HuH-7 (cell line): Measurements from ENCODE around the gene F8.

Experiments used
- DNase-seq: peaks from one replicate; pipeline ENCODE4 v3.0.0; 2011; ENCODE audit warnings: low spot score

The F8 gene

DNA sequence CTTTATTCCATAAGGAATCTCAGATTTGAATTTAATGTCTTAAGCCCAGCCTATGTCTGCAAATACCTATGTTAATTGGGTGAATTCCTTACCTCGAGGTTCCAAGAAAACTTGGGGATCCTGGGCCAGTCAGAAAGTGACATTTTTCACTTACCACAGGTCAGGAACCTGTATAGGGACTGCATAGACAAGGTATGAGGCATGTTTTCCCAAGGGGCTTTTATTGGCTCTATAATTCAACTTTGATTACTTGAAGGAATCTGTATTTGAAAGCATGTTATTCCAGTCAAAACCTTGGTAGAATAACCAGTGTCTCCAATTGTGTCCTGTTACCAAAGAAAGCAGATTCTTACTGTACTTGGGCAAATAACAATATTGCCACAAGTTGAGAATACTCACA, 208.7 kb downstream of the F8 start:
- no peak for DNase-seq

DNA sequence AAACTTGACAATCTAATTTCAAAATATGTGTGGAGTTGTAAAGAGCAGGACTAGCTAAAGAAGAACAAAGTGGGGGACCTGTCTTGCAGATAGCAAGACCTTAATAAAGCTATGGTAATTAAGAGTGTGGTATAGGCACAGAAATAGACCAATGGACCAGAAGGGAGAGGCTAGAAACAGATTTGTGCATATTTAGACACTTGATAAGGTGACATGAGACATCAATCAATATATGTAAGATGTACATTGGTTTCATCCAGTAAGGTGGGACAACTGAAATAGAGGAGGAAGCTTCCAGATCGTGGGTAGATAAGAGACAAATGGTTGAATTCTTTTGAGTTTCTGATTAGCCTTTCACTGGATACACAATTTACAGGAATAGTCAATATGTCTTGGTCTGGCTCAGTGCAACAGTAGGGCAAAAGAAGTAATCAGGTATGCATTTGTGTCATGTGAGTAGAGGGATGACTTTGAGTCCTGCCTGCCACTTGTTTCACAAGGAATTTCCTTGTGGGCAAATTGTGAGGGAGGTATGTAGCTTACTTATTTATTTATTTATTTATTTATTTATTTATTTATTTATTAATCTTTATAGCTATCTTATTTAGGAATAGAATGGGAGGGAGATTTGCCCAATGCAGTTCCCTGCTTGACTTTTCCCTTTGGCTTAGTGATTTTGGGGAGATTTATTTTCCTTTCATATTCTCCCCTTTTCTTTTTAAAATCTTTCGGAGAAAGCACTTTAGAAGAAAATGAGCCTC, 210.0 kb downstream of the F8 start:
- no peak for DNase-seq

DNA sequence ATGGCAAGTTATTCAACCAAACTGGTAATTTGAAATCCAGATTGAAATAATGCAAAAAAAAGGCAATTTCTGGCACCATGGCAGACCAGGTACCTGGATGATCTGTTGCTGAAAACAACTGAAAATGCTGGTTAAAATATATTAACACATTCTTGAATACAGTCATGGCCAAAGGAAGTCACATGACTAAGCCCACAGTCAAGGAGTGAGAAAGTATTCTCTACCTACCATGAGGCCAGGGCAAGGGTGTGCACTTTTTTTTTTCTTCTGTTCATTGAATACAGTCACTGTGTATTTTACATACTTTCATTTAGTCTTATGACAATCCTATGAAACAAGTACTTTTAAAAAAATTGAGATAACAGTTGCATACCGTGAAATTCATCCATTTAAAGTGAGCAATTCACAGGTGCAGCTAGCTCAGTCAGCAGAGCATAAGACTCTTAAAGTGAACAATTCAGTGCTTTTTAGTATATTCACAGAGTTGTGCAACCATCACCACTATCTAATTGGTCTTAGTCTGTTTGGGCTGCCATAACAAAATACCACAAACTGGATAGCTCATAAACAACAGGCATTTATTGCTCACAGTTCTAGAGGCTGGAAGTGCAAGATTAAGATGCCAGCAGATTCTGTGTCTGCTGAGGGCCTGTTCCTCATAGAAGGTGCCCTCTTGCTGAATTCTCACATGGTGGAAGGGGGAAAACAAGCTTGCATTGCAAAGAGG, 212.4 kb downstream of the F8 start:
- DNase-seq = no peak

GRCh38 chrX:154806837-154807501, 215.6 kb downstream of the F8 start:
- DNase-seq = no peak

GRCh38 chrX:154805696-154806091, 216.8 kb downstream of the F8 start:
- no peak for DNase-seq

DNA sequence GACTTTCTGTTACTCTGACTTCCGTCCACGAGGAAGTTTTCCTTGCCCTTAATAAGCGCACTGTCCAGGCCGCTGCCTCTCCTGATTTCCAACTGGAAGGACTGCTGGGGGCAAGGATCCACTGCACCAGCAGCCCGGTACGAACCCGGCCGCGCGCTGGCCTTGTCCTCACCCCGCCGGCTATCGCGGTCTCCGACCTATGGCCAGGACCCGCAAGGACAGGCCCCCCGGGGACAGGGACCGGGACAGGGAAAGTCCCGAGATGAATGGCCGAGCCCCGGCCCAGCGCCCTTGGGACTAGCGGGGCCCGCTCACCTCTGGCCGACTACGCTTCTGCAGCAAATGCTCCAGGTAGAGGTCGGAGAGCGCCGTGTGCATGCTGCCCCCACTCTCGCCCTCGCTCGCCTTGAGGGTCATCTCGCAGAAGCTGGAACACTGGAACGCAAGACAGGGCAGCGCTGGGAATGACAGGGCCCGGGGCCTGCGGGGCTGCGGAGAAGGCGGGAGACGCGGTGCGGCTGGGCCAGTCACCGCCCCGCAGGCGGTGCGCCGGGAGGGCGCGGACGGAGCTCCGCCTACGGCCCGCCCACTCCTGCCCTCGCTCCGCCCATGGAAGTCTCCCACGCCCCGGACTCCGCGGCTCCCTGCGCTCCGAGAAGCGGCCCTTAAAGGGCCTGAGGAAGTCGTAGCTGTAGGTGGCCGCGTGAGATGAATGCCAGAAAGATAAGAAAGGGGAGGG, 217.4 kb downstream of the F8 start, which contains the start of gene MPP1:
MPP1 (minus strand) TSS at position 529 of the 739 bp plus-strand sequence; CDS start at position 417, 112 bp downstream.
- DNase-seq = peak; percentile 73

- no peak for DNase-seq
Observed at GRCh38 chrX:154804261-154804956, 218.1 kb downstream of the F8 start.

- no peak for DNase-seq
Observed at GRCh38 chrX:154802947-154803346, 219.6 kb downstream of the F8 start.

GRCh38 chrX:154800478-154801210, 221.9 kb downstream of the F8 start:
- DNase-seq = no peak

- no peak for DNase-seq
Observed at GRCh38 chrX:154799556-154800348, 222.8 kb downstream of the F8 start.

GRCh38 chrX:154797006-154797405, 225.5 kb downstream of the F8 start:
- no peak for DNase-seq

GRCh38 chrX:154795016-154795415, 227.5 kb downstream of the F8 start:
- DNase-seq = no peak

GRCh38 chrX:154793084-154793795, 229.3 kb downstream of the F8 start:
- no peak for DNase-seq

GRCh38 chrX:154791939-154792338, 230.6 kb downstream of the F8 start:
- DNase-seq = no peak

- DNase-seq = no peak
Observed at GRCh38 chrX:154791467-154791866, 231.1 kb downstream of the F8 start.
